Gastrocnemius medialis (tissue), 4 donors: ENCODE measurements around the gene CPLANE1.

Source experiments
- CTCF ChIP-seq, 5 experiments: fragments of 450-650 bp in 3 of 5; fragments of 200-600 bp in 2 of 5; sonication (generic) in 2 of 5; IDR thresholded peaks in 4 of 5; conservative IDR thresholded peaks in 1 of 5; 1 replicate in 4 of 5; 2 replicates in 1 of 5; pipeline ENCODE4 v1.5.1; 2016 to 2019; ENCODE audit warnings: antibody characterized with exemption in 5 of 5, mild to moderate bottlenecking in 3 of 5, moderate library complexity in 3 of 5
- POLR2A ChIP-seq, 2 donors: fragments of 450-650 bp; IDR thresholded peaks; one replicate each; pipeline ENCODE4 v1.6.1; 2017; ENCODE audit warnings: antibody characterized with exemption in 2 of 2, mild to moderate bottlenecking in 2 of 2, moderate library complexity in 2 of 2

DNA sequence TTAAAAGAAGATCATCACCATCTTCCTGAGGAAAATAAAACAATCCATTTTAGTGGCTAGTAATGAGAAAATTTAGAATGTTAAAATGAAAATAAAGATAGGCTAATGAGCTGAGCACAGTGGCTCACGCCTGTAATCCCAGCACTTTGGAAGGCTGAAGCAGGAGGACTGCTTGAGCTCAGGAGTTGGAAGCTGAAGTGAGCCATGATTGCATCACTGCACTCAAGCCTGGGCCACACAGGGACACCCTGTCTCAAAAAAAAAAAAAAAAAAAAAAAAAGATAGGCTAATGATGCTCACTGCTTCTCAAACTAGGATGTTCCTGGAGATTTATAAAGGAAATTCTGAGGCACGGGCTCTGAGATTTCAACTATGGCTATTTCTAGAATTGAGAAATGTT lies 50.3 kb downstream of the CPLANE1 start:
- TF ChIP-seq CTCF (IDR thresholded peaks at IDR 0.05 in 4 of 5, conservative IDR thresholded peaks at IDR 0.05 in 1 of 5) (no peak), POLR2A (IDR thresholded peaks at IDR 0.05) (no peak)
